Right lobe of liver (tissue), 4 donors: ENCODE data around the gene ADGRL4.

Experiments used
- CTCF ChIP-seq, 4 donors: fragments of 200-600 bp in 3 of 4; fragments of 450-650 bp in 1 of 4; IDR thresholded peaks; one replicate each; pipeline versions ENCODE4 v1.5.1 to v1.8.0; 2016 to 2022; ENCODE audit warnings: antibody characterized with exemption in 4 of 4, mild to moderate bottlenecking in 2 of 4
- POLR2A ChIP-seq: fragments of 450-650 bp; IDR thresholded peaks from one replicate; pipeline ENCODE4 v1.6.1; 2017; ENCODE audit warnings: antibody characterized with exemption, mild to moderate bottlenecking
- donor health status: DM: no; HTN: no; CAD: no.
- donor health status: DM: no; HTN: no; CAD: no.
- donor health status: DM: no; HTN: yes; CAD: no.

DNA sequence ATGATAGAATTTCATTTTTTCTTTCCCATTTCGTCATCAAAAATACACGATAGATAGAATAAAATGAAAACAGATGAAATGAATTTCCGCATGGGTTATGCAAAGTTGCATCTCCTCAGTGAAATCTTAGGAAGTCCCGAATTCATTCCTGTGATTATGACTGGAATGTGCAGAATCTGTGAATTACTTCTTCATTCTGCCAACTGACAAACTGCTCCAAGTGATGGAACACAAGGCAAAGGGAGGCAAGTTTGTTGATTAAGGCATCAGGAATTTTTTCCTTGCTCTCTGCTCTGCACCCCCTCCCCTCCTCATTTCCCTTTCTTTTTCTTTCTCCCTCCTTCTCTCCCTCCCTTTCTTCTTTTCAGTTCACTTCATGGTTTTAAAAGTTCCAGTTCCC is 37.0 kb upstream of the ADGRL4 start:
- TF ChIP-seq CTCF (IDR thresholded peaks at IDR 0.05) (no peak), POLR2A (no peak)
